RWPE2 (cell line): ENCODE results near the gene MTMR2.

Source experiments
- ATAC-seq: fragments of 200-7000 bp; cut with Tn5 transposase; 3 replicates; pipeline ENCODE4 v1.9.1; 2021; ENCODE audit warnings: low read depth
- DNase-seq: peaks from one replicate; pipeline ENCODE4 v3.0.0-alpha.2; 2020; ENCODE audit warnings: low spot score
- H3K27ac ChIP-seq: fragments of 450-650 bp; 2 replicates; pipeline ENCODE4 v1.5.1; 2017; ENCODE audit warnings: mild to moderate bottlenecking; ENCODE audit not compliant: poor library complexity, severe bottlenecking
- H3K27me3 ChIP-seq: fragments of 250-450 bp; sonication (Bioruptor Pico); 2 replicates; pipeline ENCODE4 v1.5.1; 2021; ENCODE audit warnings: mild to moderate bottlenecking, moderate library complexity; ENCODE audit not compliant: insufficient read depth, poor library complexity, severe bottlenecking
- H3K36me3 ChIP-seq: fragments of 250-450 bp; sonication (Bioruptor Pico); 2 replicates; pipeline ENCODE4 v1.5.1; 2020; ENCODE audit warnings: low read depth, mild to moderate bottlenecking, moderate library complexity
- H3K4me1 ChIP-seq: fragments of 250-450 bp; sonication (Bioruptor Pico); 2 replicates; pipeline ENCODE4 v1.5.1; 2021; ENCODE audit warnings: mild to moderate bottlenecking, moderate library complexity; ENCODE audit not compliant: insufficient read depth, poor library complexity, severe bottlenecking
- H3K4me3 ChIP-seq: fragments of 250-450 bp; sonication (Bioruptor Pico); 2 replicates; pipeline ENCODE4 v1.5.1; 2021; ENCODE audit warnings: mild to moderate bottlenecking, moderate library complexity; ENCODE audit not compliant: severe bottlenecking
- H3K9me3 ChIP-seq: fragments of 250-450 bp; sonication (Bioruptor Pico); 2 replicates; pipeline ENCODE4 v1.5.1; 2021; ENCODE audit warnings: mild to moderate bottlenecking, moderate library complexity; ENCODE audit not compliant: severe bottlenecking
- TF ChIP-seq, protein P1 (sequence below): fragments of 450-650 bp; IDR thresholded peaks from one replicate; pipeline ENCODE4 v1.5.1; 2017; ENCODE audit warnings: mild to moderate bottlenecking, moderate library complexity; ENCODE audit not compliant: poor library complexity, severe bottlenecking

The MTMR2 gene

GRCh38 chr11:95937358-95937757 is 13.5 kb upstream of the MTMR2 start:
- DNase-seq, result no peak

DNA sequence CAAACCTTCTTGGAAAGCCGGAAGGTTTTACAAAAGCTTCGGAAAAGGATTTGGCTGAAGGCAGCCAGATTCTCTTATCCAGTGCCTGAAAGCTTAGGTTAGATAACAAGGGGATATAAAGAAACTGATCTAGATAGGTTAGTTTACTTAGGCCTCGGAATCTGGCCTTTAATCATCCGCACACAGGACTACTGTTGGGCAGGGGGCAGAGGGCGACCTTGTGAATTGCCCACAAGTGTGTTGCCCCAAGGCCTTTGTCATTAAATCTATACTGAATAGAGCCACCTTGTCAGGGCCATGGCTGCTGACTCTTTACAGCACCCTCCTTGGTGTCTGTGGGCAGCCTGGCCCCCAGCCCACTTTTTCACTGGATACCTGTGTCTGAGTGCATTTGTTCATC is 9.7 kb upstream of the MTMR2 start:
- no peaks in the 10 kb centered on the region for H3K36me3 ChIP-seq
- no peak overlapping the region for H3K4me3 ChIP-seq
- no peak overlapping the region for H3K27ac ChIP-seq
- DNase-seq (no peak), ATAC-seq (no peak)
- H3K9me3 ChIP-seq, result peaks cover 5% of the 10 kb centered on the region
- TF ChIP-seq, protein P1, sequence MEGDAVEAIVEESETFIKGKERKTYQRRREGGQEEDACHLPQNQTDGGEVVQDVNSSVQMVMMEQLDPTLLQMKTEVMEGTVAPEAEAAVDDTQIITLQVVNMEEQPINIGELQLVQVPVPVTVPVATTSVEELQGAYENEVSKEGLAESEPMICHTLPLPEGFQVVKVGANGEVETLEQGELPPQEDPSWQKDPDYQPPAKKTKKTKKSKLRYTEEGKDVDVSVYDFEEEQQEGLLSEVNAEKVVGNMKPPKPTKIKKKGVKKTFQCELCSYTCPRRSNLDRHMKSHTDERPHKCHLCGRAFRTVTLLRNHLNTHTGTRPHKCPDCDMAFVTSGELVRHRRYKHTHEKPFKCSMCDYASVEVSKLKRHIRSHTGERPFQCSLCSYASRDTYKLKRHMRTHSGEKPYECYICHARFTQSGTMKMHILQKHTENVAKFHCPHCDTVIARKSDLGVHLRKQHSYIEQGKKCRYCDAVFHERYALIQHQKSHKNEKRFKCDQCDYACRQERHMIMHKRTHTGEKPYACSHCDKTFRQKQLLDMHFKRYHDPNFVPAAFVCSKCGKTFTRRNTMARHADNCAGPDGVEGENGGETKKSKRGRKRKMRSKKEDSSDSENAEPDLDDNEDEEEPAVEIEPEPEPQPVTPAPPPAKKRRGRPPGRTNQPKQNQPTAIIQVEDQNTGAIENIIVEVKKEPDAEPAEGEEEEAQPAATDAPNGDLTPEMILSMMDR, result no peak
- no peaks in the 10 kb centered on the region for H3K27me3 ChIP-seq
- H3K4me1 ChIP-seq, result no peaks in the 10 kb centered on the region

More at GRCh38 chr11:95937358-95937757, 13.5 kb upstream of the MTMR2 start:
- no peaks in the 10 kb centered on the region for H3K4me1 ChIP-seq
- H3K4me3 ChIP-seq, result no peak overlapping the region
- H3K36me3 ChIP-seq, result no peaks in the 10 kb centered on the region
- H3K27ac ChIP-seq, result no peak overlapping the region
- H3K9me3 ChIP-seq, result no peaks in the 10 kb centered on the region
- no peak for ATAC-seq
- no peaks in the 10 kb centered on the region for H3K27me3 ChIP-seq
- TF ChIP-seq, protein P1, result no peak

GRCh38 chr11:95931916-95932315 is 8.0 kb upstream of the MTMR2 start:
- TF ChIP-seq, protein P1, result no peak
- peaks cover 5% of the 10 kb centered on the region for H3K9me3 ChIP-seq
- ATAC-seq (no peak), DNase-seq (no peak)
- no peaks in the 10 kb centered on the region for H3K27me3 ChIP-seq
- no peak overlapping the region for H3K27ac ChIP-seq
- H3K36me3 ChIP-seq, result no peaks in the 10 kb centered on the region
- H3K4me1 ChIP-seq, result no peaks in the 10 kb centered on the region
- no peak overlapping the region for H3K4me3 ChIP-seq

GRCh38 chr11:95930948-95931347 is 7.0 kb upstream of the MTMR2 start:
- Histone ChIP-seq H3K9me3 (peaks cover 5% of the 10 kb centered on the region), H3K4me3 (no peak overlapping the region), H3K36me3 (no peaks in the 10 kb centered on the region), H3K27me3 (no peaks in the 10 kb centered on the region), H3K27ac (no peak overlapping the region), H3K4me1 (no peaks in the 10 kb centered on the region)
- DNase-seq (no peak), ATAC-seq (no peak)
- TF ChIP-seq, protein P1, result no peak

- Histone ChIP-seq H3K27me3 (no peaks in the 10 kb centered on the region), H3K4me3 (no peak overlapping the region), H3K27ac (no peak overlapping the region), H3K9me3 (peaks cover 5% of the 10 kb centered on the region), H3K36me3 (no peaks in the 10 kb centered on the region), H3K4me1 (peaks cover 15% of the 10 kb centered on the region)
- ATAC-seq, result no peak
- DNase-seq, result no peak
- TF ChIP-seq, protein P1, result no peak
Measured at GRCh38 chr11:95926726-95927125, 2.8 kb upstream of the MTMR2 start.
